Measurements from ENCODE around the gene EMC8.
"Not testable (repeated sequence)": the region's sequence is repeated elsewhere in the genome, so short reads cannot be mapped to it uniquely, and the experiment has no call there.

EMC8 gene

GRCh38 chr16:85799497-85800320 lies at the start of gene EMC8, which contains the start of gene COX4I1:
EMC8 (minus strand) TSS chr16:85799544; CDS start chr16:85799295, 249 bp downstream.
COX4I1 (plus strand) TSS chr16:85799695; CDS start chr16:85801206, 1,511 bp downstream.
- peak; percentile 91 to 93 for DNase-seq (ENCODE audit: low read depth in 2 of 2)

GRCh38 chr16:85848986-85849385 lies 49.6 kb upstream of the EMC8 start:
- no peak for DNase-seq (ENCODE audit: low read depth in 2 of 2)

GRCh38 chr16:85847681-85848601 lies 48.6 kb upstream of the EMC8 start:
- DNase-seq (ENCODE audit: low read depth in 2 of 2) = no peak

- no peak for DNase-seq (ENCODE audit: low read depth in 2 of 2)
Measured at GRCh38 chr16:85847036-85847435, 47.7 kb upstream of the EMC8 start.

- no peak for DNase-seq (ENCODE audit: low read depth in 2 of 2)
Measured at GRCh38 chr16:85846461-85846860, 47.1 kb upstream of the EMC8 start.

- DNase-seq (ENCODE audit: low read depth in 2 of 2) = no peak
Measured at GRCh38 chr16:85845266-85845665, 45.9 kb upstream of the EMC8 start.

- no peak for DNase-seq (ENCODE audit: low read depth in 2 of 2)
Measured at GRCh38 chr16:85844786-85845185, 45.4 kb upstream of the EMC8 start.

GRCh38 chr16:85844169-85844481 lies 44.8 kb upstream of the EMC8 start:
- DNase-seq (ENCODE audit: low read depth in 2 of 2) = no peak

- DNase-seq (ENCODE audit: low read depth in 2 of 2) = no peak
Measured at GRCh38 chr16:85843471-85844168, 44.3 kb upstream of the EMC8 start.

GRCh38 chr16:85842848-85843247 lies 43.5 kb upstream of the EMC8 start:
- DNase-seq (ENCODE audit: low read depth in 2 of 2) = no peak

GRCh38 chr16:85842435-85842834 lies 43.1 kb upstream of the EMC8 start:
- DNase-seq (ENCODE audit: low read depth in 2 of 2) = no peak

GRCh38 chr16:85840801-85841200 lies 41.5 kb upstream of the EMC8 start:
- DNase-seq (ENCODE audit: low read depth in 2 of 2) = no peak

GRCh38 chr16:85840395-85840794 lies 41.1 kb upstream of the EMC8 start:
- DNase-seq (ENCODE audit: low read depth in 2 of 2) = no peak

- no peak for DNase-seq (ENCODE audit: low read depth in 2 of 2)
Measured at GRCh38 chr16:85839681-85840240, 40.4 kb upstream of the EMC8 start.

GRCh38 chr16:85838876-85839585 lies 39.7 kb upstream of the EMC8 start:
- no peak for DNase-seq (ENCODE audit: low read depth in 2 of 2)

- no peak for DNase-seq (ENCODE audit: low read depth in 2 of 2)
Measured at GRCh38 chr16:85838381-85838780, 39.0 kb upstream of the EMC8 start.

GRCh38 chr16:85837654-85838053 lies 38.3 kb upstream of the EMC8 start:
- not testable (repeated sequence) for DNase-seq (ENCODE audit: low read depth in 2 of 2)

- no peak for DNase-seq (ENCODE audit: low read depth in 2 of 2)
Measured at GRCh38 chr16:85836706-85837582, 37.6 kb upstream of the EMC8 start.

- no peak for DNase-seq (ENCODE audit: low read depth in 2 of 2)
Measured at GRCh38 chr16:85835956-85836705, 36.8 kb upstream of the EMC8 start.
